GM18867 (cell line): ENCODE measurements around the gene ADGRA3.

Source experiments
- ATAC-seq: cut with Tn5 transposase; IDR thresholded peaks from one replicate; pipeline ENCODE4 v1.9.1; 2021; ENCODE audit warnings: mild to moderate bottlenecking, moderate library complexity; ENCODE audit not compliant: unreplicated experiment

ADGRA3 gene, protein sequence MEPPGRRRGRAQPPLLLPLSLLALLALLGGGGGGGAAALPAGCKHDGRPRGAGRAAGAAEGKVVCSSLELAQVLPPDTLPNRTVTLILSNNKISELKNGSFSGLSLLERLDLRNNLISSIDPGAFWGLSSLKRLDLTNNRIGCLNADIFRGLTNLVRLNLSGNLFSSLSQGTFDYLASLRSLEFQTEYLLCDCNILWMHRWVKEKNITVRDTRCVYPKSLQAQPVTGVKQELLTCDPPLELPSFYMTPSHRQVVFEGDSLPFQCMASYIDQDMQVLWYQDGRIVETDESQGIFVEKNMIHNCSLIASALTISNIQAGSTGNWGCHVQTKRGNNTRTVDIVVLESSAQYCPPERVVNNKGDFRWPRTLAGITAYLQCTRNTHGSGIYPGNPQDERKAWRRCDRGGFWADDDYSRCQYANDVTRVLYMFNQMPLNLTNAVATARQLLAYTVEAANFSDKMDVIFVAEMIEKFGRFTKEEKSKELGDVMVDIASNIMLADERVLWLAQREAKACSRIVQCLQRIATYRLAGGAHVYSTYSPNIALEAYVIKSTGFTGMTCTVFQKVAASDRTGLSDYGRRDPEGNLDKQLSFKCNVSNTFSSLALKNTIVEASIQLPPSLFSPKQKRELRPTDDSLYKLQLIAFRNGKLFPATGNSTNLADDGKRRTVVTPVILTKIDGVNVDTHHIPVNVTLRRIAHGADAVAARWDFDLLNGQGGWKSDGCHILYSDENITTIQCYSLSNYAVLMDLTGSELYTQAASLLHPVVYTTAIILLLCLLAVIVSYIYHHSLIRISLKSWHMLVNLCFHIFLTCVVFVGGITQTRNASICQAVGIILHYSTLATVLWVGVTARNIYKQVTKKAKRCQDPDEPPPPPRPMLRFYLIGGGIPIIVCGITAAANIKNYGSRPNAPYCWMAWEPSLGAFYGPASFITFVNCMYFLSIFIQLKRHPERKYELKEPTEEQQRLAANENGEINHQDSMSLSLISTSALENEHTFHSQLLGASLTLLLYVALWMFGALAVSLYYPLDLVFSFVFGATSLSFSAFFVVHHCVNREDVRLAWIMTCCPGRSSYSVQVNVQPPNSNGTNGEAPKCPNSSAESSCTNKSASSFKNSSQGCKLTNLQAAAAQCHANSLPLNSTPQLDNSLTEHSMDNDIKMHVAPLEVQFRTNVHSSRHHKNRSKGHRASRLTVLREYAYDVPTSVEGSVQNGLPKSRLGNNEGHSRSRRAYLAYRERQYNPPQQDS (N-terminal part only)

DNA sequence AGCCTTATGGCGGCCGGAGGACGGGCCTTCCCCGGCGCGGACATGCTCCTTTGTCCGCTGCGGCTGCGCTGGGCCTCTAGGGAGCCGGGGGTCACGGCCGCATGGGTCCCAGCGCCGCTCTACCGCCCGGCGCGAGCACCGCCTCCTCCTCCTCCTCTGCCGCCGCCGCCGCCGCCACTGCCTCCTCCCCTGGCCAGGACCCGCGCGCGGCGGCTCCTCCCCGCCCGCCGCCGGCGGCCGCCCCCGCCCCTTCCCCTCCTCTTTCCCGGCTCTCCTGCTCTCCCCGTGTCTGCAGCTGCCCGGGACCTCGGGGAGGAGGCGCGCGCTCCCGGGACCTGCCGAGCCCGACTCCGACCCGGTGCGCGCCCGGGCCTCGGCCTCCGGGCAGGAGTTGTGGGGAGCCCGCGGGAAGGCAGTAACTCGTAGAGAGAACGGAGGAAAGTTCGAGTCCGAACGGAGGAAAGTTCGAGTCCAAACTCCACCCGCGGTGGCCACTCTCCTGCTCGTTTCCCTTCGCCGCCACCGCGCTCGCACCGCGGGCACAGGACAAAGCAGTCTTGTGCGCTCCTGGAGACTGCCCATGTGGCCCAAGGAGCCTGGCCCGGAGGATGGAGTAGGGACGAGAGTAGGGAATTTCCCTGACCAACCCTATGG lies at the start of gene ADGRA3:
Gene ADGRA3 (minus strand): TSS at position 179 of the 654 bp plus-strand sequence. CDS start 282 bp downstream, outside the sequence.
- no peak for ATAC-seq

DNA sequence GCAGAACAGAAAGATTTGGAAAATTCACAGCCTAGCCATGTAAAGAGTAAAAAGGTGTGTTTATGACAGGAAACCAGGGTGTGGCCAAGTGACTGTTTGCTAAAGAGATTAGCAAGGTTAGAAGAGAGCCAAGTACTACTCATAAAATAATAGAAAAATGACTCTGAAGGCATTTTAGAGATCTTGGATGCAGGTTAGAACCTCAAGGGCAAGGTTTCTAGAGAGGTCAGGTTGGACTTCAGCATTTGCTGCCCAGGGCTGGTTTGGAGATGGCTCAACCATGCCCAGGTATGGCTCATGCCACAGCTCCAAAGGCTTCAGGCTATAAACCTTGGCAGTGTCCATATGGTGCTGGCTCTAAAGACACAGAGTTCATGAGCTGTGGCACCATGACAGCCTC lies 40.6 kb upstream of the ADGRA3 start:
- no peak for ATAC-seq

DNA sequence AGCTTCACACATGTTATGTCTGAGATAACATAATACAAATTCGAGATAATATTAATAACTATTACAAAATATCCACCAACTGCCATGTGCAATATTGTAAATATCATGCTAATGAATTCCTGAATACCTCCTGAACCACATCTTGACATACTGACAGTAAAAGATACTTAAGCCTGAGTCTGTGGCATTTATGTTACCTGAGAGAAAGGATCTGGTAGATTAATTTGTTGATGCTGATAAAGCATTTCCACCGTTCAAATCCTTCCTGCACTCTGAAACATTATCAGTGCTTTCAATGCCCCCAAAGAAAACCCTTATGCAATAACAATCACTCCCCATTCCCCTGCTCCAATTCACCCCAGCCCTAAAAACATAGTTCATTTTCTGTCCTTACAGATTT lies 38.8 kb upstream of the ADGRA3 start:
- no peak for ATAC-seq

DNA sequence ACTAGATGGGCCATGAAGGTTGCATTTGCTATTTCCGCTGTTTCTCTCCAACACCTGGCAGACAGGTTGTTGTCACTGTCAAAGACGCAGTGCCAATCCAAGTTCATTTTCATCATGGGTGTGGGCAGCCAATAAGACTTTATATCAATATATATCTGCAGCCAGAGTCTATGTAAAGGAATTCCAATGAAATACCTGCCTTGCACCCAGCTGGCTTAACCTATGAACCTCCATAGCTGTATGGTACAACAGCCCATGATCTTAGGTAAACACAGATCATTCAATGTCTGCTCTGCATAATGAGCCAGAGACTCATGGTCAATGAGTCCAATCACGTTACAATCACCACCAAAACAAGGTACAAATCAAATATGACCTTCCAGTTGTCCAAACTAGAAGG lies 37.7 kb upstream of the ADGRA3 start:
- no peak for ATAC-seq

DNA sequence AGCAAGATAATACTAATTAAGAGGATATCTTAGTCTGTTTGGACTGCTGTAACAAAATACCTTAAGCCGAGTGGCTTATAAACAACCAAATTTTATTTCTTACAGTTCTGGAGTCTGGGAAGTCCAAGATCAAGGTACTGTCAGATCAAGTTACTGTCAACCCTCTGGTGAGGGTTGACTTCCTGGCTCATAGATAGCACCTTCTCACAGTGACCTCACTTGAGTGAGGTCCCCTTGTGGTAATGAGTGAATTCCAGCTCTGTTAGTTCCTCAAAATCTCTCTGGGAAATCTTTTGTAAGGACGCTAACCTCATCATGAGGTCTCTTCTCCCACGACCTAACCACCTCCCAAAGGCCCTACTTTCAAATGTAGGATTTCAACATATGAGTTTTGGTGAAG lies 36.9 kb upstream of the ADGRA3 start:
- ATAC-seq = no peak

DNA sequence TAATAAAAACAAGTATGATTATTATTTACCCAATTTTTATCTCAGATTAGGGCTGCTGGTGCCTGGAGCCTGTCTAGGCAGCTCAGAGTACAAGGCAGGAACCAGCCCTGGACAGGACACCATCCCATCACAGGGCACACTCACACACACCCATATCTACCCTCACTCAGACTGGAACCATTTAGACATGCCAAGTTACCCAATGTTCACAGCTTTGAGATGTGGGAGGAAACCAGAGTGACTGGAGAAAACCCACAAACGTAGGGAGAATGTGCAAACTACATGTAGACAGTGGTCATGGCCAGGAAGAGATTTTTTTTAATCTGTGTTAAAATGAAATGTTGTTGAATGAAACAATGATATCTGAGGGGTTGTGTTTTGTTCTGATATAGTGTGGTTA lies 35.7 kb upstream of the ADGRA3 start:
- no peak for ATAC-seq

DNA sequence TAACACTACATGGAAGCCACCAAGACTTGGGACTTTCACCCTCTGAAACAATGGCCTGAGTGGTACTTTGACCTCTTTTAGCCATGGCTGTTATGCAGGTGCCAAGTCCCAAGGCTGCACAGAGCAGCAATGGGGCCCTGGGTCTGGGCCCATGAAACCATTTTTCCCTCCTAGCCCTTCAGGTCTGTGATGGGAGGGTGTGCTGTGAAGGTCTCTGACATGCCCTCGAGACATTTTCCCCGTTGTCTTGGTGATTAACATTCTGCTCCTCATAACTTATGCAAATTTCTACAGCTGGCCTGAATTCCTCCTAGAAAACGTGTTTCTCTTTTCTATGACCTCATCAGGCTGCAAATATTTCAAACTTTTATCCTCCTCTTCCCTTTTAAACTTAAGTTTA lies 30.4 kb upstream of the ADGRA3 start:
- ATAC-seq = no peak

DNA sequence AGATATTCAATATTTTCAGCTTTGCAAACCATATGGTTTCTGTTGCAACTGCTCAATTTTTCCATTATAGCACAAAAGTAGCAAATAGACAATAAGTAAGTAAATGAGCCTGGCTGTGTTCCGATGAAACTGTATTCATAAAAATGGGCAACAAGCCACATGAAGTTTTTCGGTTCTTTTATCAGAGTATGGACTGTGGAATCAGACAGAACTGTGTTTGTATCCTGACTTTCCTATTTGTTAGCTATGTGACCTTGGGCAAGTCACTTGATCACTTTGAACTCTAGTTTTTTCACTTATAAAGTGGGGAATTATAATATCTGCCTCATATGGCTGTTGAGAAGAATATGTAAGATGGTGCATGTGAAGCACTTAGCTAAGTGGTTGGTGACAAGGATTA lies 23.4 kb upstream of the ADGRA3 start:
- ATAC-seq = no peak

DNA sequence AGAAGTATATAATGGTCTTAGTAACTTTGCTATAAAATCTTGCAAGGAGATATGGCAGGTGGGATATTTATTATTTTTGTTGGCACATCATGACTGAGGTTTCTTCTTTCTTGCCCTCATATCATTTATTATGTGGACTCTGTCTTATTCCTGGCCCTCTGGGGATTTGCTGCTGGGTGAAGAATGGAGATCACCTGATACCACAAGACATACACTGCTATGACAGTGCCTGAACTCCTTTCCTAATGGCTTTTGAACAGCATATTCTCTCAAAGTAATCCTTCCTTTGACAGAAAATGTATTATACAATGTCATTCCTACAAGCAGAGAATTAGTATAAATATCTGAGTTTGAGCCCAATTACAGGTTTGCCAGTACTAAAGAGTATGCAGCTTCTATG lies 22.0 kb upstream of the ADGRA3 start:
- no peak for ATAC-seq

DNA sequence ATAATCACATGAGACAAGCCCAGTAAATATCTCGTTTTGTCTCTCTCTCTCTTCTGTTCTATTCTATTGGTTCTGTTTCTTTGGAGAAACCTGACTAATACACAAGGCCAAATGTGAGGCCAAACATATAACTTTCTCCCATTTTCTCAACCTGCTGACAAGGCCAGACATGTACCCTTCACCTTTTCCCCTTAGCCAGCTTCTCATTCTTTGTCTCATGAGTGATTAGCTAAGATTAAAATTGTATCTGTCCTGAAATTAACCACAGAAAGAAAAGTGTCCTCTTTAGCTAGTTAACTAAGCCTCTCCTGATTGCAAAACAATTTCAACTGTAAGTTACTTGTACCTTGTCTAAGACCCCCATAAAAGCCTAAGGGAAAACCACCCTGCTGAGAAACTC lies 18.5 kb upstream of the ADGRA3 start:
- ATAC-seq = no peak

DNA sequence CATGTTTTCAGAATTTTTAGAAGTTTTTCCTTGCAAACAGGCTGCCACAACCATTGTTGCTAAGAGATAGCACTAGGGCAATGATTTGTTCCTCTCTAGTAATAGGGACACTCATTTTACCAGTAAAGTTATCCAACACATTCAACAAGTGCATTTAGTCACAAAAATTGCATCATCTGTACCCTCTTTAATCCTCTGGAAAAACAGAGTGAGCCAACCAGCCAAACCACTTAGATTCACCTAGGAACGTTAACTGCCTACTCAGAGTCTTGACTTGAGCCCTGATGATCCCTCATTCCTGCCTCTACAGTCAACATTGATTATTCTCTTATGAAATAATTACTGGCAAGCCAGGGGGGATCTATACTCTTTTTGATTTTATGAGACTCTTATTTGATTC lies 17.0 kb upstream of the ADGRA3 start:
- no peak for ATAC-seq

DNA sequence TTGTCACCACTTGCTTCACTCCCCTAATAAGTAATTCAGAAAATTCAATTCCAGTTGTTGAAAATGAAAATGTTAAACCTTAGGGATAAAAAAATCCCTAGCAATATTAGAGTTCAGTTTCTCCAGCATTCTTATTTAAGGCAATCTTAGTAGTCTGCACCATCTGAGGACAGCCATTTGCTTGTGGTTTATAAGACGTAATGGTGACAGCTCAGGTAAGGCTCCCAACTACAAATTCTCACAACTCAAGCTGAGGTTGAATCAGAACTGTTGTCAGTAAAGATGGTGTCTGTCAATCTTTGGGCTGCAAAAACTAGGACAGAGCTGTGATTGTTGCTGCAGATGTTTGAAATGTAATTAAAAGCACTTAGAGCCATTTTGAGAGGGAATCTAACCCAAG lies 16.3 kb upstream of the ADGRA3 start:
- ATAC-seq = no peak

DNA sequence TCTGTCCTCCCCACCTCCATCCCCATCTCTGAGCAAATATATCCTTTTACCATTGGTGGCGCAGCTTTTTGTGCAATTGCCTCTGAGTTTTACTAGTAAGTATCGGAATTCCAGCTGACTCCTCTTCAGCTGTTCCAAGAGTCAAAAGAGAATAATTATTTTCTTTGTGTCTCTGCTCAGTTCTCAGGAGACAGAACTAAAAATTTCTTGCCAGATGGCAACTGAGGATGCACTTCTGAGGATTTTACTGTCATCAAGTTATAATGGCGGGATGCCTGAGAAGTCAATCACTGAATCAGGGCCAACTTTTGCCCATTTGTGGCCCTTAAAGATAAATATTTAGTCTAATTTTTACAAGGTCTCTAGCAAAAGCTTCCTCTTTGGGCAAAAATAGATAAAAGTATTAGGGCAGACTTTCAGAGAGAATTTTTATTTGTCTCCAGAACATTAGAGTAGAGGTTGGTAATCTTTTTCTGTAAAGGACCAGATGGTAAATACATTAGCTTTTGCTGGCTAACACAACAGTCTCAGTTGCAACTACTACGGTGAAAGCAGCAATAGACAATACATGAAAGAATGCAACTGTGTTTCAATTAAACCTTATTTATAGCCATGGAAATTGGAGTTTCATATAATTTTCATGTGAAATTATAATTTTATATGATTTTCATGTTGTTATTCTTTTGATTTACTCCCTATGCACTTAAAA lies 15.6 kb upstream of the ADGRA3 start:
- ATAC-seq = no peak

DNA sequence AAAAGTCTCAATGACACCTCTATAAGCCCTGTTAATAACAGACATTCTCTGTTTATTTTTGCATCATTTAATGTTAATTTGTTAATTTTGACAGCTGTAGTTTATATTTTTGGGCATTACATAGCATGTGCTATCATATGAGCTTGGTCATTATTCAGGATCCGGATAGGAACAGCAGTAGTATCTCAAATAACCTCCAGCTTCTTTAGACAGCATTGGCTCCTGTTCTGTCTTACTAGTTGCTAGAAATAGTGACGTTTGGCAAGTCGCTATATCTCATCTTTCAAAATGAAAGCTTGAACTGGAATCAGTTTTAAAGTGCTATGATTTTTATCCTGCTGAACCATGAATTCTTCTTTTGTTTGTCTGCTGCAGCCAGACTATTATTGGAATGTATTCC lies 9.0 kb upstream of the ADGRA3 start:
- ATAC-seq = no peak

DNA sequence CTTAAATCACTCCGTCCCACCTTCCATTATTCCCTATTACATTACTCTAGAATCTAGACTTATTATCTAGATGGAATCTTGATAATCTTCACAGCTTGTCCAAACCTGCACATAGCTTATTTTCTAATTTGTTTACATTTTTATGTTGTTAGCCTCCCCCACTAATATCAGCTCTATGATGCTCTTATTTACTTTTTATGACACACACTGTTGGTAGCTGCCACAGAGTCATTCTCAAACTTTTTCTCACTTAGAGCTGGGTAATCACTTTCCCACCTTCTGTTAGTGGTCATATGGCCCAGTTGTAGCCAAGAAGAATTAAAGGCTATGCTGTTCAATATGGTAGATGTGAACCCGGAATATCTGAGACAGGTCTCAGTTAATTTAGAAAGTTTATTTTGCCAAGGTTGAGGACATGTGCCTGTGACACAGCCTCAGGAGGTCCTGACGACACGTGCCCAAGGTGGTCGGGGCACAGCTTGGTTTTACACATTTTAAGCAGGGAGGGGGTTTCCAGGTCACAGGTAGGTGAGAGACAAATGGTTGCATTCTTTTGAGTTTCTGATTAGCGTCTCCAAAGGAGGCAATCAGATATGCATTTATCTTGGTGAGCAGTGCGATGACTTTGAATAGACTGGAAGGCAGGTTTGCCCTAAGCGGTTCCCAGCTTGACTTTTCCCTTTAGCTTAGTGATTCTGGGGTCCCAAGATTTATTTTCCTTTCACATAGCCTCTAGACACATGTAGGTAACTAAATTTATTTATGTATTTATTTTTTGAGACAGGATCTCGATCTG lies 7.0 kb upstream of the ADGRA3 start:
- ATAC-seq = no peak

DNA sequence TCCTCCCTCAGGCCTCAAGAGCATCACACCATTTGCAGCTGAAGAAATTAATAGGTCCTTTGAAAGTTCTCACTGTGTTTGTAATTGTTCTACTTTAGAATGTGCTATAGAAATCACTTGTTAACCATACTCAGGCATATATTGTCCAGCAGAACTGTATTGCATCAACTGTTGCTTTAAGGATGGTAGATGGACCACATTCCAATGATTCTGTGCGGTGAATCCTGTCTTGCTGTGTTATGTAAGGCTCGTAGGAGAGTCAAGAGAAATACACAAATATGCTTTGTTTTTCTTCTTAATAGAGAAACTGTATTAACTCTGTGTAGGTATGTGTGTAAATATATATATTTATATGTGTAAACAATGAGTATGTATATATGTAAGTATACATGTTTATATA lies 6.3 kb upstream of the ADGRA3 start:
- no peak for ATAC-seq

DNA sequence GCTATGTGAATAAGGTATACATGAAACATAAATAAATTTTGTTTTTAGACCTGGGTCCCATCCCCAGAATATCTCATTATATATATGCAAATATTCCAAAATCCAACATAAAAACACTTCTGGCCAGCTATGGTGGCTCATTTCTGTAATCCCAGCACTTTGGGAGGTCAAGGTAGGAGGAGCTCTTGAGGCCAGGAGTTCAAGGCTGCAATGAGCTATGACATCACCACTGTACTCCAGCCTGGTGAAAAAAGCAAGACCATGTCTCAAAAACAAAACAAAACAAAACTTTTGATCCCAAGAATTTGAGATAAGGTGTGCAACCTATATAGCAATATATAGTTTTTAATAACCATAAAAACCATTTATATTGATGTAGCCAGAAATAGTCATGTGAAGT lies 5.4 kb upstream of the ADGRA3 start:
- ATAC-seq = no peak

DNA sequence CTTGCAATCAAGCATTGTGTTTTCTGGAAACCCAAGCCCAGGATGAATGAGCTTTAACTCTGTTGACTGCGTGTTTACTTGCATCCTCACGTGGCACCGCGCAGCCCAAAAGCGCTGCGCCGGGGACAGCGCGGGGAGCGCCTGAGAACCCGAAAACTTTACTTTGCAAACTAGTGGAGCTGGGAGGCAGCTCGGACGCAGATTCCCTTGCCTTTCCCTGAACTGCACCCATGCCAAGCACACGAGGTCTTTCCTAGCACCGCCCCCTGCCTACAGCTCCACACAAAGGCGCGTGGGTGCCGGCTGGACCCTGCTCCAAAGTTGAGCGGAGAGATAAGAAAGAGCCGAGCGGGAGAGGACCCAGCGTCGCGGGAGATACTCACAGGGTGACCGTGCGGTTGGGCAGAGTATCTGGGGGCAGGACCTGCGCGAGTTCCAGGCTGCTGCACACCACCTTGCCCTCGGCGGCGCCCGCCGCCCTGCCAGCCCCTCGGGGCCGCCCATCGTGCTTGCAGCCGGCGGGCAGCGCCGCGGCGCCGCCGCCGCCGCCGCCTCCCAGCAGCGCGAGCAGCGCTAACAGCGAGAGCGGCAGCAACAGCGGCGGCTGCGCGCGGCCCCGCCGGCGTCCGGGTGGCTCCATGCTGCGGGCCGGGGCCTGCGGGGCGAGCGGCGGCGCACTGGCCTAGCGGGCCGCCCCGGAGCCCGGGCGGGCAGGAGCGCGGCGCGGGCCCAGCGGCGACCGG lies 550 bp downstream of the ADGRA3 start:
- ATAC-seq = no peak

DNA sequence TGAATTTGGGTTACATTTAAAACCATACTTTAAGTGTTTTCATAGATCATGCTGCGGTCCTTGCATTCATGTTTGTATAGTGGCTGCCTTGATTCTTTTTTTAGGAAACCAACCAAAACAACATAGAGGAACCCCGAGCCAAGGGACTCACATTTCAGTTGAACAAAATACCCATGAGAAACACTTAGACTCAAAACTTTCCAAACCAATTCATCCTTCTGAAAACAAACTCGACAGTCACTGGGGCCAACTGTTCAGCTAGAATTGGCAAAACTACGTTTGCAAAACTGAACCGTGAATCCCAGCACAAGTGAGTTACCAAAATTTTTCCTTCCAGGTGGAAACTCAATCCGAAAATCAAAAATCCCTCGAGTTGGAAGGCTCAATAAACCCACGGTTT lies 1.4 kb downstream of the ADGRA3 start:
- ATAC-seq = no peak
